Heart right ventricle (tissue), 16 donors: Measurements from ENCODE around the gene NYAP1. TPM values are rescaled to one million over a fixed set of nuclear protein-coding genes. Genes with fewer than 3 reads are reported as not detected.
"Not testable (repeated sequence)": the region's sequence is repeated elsewhere in the genome, so short reads cannot be mapped to it uniquely, and the experiment has no call there.

Experiments
- ATAC-seq, 8 donors: fragments of 200-7000 bp; cut with Tn5 transposase; one replicate each; pipeline ENCODE4 v1.9.1; 2020; ENCODE audit warnings: mild to moderate bottlenecking in 8 of 8, moderate library complexity in 8 of 8, moderate number of reproducible peaks in 1 of 8
- DNase-seq, 2 donors: peaks; one replicate each; pipeline ENCODE4 v3.0.0-alpha.2; 2020
- H3K27ac ChIP-seq, 10 donors: fragments of 200-600 bp; sonication (generic) in 2 of 10; one replicate each; pipeline versions ENCODE4 v1.5.0 to v1.8.0; 2020 to 2022; ENCODE audit warnings: mild to moderate bottlenecking in 3 of 10
- H3K27me3 ChIP-seq, 7 donors: fragments of 200-600 bp; one replicate each; pipeline ENCODE4 v1.8.0; 2021 to 2022; ENCODE audit warnings: mild to moderate bottlenecking in 2 of 7
- H3K36me3 ChIP-seq, 9 donors: fragments of 200-600 bp; sonication (generic) in 1 of 9; one replicate each; pipeline versions ENCODE4 v1.5.0 to v1.8.0; 2020 to 2022; ENCODE audit warnings: mild to moderate bottlenecking in 2 of 9
- H3K4me1 ChIP-seq, 9 donors: fragments of 200-600 bp; sonication (generic) in 1 of 9; one replicate each; pipeline versions ENCODE4 v1.5.0 to v1.8.0; 2020 to 2022; ENCODE audit warnings: mild to moderate bottlenecking in 4 of 9
- H3K4me3 ChIP-seq, 10 donors: fragments of 200-600 bp; sonication (generic) in 2 of 10; one replicate each; pipeline versions ENCODE4 v1.5.0 to v1.8.0; 2020 to 2022; ENCODE audit warnings: mild to moderate bottlenecking in 7 of 10, moderate library complexity in 2 of 10
- H3K9me3 ChIP-seq, 11 donors: fragments of 200-600 bp in 10 of 11; sonication (generic) in 2 of 11; one replicate each; pipeline versions ENCODE4 v1.5.0 to v1.8.0; 2013 to 2022; ENCODE audit warnings: mild to moderate bottlenecking in 2 of 11, control low read depth in 1 of 11, moderate library complexity in 1 of 11
- WGBS, 2 donors: extraction: QIAGEN DNeasy Blood & Tissue Kit; methylation state at CpG; one replicate each; pipeline ENCODE4 v1.1.7; 2013; ENCODE audit warnings: inconsistent platforms in 1 of 2; 5-methylcytosine and 5-hydroxymethylcytosine counted together
- intact Hi-C, 10 donors: fragments of 100-400 bp; cut with DNase I; formaldehyde crosslinking; loops; one replicate each; pipeline versions ENCODE4 v1.11.1 to v1.14.2; 2022
- polyA plus RNA-seq, 2 donors: library from polyadenylated mRNA; stranded (reverse); fragments of 200-250 nt; gene quantifications; one replicate each; pipeline ENCODE4 v1.2.3, GENCODE V29; 2013
- total RNA-seq, 10 donors: library from RNA; stranded (reverse); fragmentation: NEBNext Ultra II Directional in 3 of 10; extraction: Animal tissue kit (Norgen Biotek cat#: 25700) in 3 of 10; gene quantifications; one replicate each; pipeline versions ENCODE4 v1.2.1 to v1.2.4, GENCODE V29; 2021 to 2023
- TF ChIP-seq, protein P1 (sequence below), 9 donors: fragments of 200-600 bp; sonication (generic) in 2 of 9; IDR thresholded peaks; one replicate each; pipeline versions ENCODE4 v1.5.0 to v1.8.0; 2021 to 2022; ENCODE audit warnings: antibody characterized with exemption in 9 of 9, mild to moderate bottlenecking in 5 of 9, moderate library complexity in 1 of 9
- donor health status: Arrhythmogenic right ventricular cardiomyopathy.
- donor health status: ischemic (EF 13 %, LVEDD 7.1; RV severe dilation, severe dysfunction).
- donor health status: healthy with polysubstance abuse.
- donor health status: DM: no; HTN: yes; CAD: no.
- donor health status: DM: no; HTN: no; CAD: no.
- donor health status: ischemic (EF 25% LVEDD 6.9; RV normal size, moderate dysfunction).
- donor health status: ischemic (EF 25% LVEDD 5.7; RV mildly dilated, moderate dysfunction).
- donor health status: healthy.
- donor health status: DM: yes; HTN: yes; CAD: no.
- donor health status: Ischemic cardiomyopathy.
- donor health status: ischemic (EF 35%, LVEDD 5.7; RV mildly dilated, moderate dysfunction).
- donor health status: nonischemic (EF 11% LVEDD 7.7; RV severe dilation, severe dysfunction).
- donor health status: DM: yes; HTN: yes; CAD: no.
- donor health status: PGD.
- donor health status: ischemic (EF 29% LVEDD 5.4; RV normal size, mild dysfunction).
- donor health status: nonischemic (EF 23%, LVEDD 6.1; RV moderate dilation, normal function).

The NYAP1 gene
- total and polyA plus RNA-seq, 12 donors = 0.10 to 0.86 (median 0.35) TPM

DNA sequence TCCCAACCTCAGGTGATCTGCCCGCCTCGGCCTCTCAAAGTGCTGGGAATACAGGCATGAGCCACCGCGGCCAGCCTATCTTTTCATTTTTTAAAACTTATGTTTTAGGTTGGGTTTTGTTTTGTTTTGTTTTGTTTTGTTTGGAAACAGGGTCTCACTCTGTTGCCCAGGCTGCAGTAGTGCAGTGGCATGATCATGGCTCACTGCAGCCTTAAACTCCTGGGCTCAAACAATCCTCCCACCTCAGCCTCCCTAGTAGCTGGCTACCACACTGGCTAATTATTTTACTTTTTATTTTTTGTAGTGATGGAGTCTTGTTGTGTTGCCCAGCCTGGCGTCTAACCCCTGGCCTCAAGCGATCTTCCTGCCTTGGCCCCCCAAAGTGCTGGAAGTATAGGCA is 35.9 kb downstream of the NYAP1 start:
- ATAC-seq = no peak
- Histone ChIP-seq H3K27me3 (no peaks in the 10 kb centered on the region), H3K36me3 (no peaks in the 10 kb centered on the region), H3K9me3 (no peaks in the 10 kb centered on the region), H3K27ac (no peak overlapping the region), H3K4me3 (no peak overlapping the region), H3K4me1 (peaks cover 0 to 22% (median 0%) of the 10 kb centered on the region in 9 donors)
- intact Hi-C loops = no loop called here
- TF ChIP-seq, protein P1, sequence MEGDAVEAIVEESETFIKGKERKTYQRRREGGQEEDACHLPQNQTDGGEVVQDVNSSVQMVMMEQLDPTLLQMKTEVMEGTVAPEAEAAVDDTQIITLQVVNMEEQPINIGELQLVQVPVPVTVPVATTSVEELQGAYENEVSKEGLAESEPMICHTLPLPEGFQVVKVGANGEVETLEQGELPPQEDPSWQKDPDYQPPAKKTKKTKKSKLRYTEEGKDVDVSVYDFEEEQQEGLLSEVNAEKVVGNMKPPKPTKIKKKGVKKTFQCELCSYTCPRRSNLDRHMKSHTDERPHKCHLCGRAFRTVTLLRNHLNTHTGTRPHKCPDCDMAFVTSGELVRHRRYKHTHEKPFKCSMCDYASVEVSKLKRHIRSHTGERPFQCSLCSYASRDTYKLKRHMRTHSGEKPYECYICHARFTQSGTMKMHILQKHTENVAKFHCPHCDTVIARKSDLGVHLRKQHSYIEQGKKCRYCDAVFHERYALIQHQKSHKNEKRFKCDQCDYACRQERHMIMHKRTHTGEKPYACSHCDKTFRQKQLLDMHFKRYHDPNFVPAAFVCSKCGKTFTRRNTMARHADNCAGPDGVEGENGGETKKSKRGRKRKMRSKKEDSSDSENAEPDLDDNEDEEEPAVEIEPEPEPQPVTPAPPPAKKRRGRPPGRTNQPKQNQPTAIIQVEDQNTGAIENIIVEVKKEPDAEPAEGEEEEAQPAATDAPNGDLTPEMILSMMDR (IDR thresholded peaks at IDR 0.05) = no peak
- no peak for DNase-seq
- 91 to 92% methylated on average over 6 of the region's 6 CpGs for WGBS, 2 donors

GRCh38 chr7:100520138-100520537 is 36.4 kb downstream of the NYAP1 start:
- H3K9me3 ChIP-seq = no peaks in the 10 kb centered on the region
- no peaks in the 10 kb centered on the region for H3K36me3 ChIP-seq
- no peak overlapping the region for H3K27ac ChIP-seq
- no peaks in the 10 kb centered on the region for H3K27me3 ChIP-seq
- DNase-seq (no peak), ATAC-seq (no peak)
- intact Hi-C loops = no loop called here
- TF ChIP-seq, protein P1 (IDR thresholded peaks at IDR 0.05) = no peak
- WGBS, 2 donors = 15 to 30% methylated on average over 1 of the region's 1 CpG
- peaks cover 0 to 18% (median 0%) of the 10 kb centered on the region in 9 donors for H3K4me1 ChIP-seq
- no peak overlapping the region for H3K4me3 ChIP-seq

- 93% methylated on average over 2 of the region's 2 CpGs for WGBS, 2 donors
Measured at GRCh38 chr7:100521076-100521475, 37.3 kb downstream of the NYAP1 start.

DNA sequence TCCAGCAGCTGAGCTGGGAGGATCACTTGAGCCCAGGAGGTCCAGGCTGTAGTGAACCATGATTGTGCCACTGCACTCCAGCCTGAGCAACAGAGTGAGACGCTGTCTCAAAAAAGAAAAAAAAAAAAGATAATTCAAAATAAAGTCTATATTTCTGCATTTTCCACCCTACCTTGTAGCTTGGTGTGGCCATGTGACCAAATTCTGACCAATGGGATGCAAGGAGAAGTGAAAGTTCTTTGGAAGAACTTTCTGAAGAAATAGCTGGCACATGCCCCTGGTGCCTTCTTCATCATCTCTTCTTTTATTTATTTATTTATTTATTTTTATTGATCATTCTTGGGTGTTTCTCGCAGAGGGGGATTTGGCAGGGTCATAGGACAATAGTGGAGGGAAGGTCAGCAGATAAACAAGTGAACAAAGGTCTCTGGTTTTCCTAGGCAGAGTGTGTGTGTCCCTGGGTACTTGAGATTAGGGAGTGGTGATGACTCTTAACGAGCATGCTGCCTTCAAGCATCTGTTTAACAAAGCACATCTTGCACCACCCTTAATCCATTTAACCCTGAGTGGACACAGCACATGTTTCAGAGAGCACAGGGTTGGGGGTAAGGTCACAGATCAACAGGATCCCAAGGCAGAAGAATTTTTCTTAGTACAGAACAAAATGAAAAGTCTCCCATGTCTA is 38.3 kb downstream of the NYAP1 start:
- H3K27me3 ChIP-seq, H3K27ac ChIP-seq, H3K4me3 ChIP-seq, H3K9me3 ChIP-seq, DNase-seq, H3K4me1 ChIP-seq, ATAC-seq, intact Hi-C loops, H3K36me3 ChIP-seq: not testable (repeated sequence)
- 79 to 81% methylated on average over 2 of the region's 3 CpGs for WGBS, 2 donors

More at GRCh38 chr7:100521076-100521475, 37.3 kb downstream of the NYAP1 start:
- ATAC-seq = no peak
- H3K36me3 ChIP-seq = no peaks in the 10 kb centered on the region
- H3K27ac ChIP-seq = no peak overlapping the region
- peaks cover 0 to 9% (median 0%) of the 10 kb centered on the region in 9 donors for H3K4me1 ChIP-seq
- intact Hi-C loops = no loop called here
- H3K4me3 ChIP-seq = no peak overlapping the region
- TF ChIP-seq, protein P1 (IDR thresholded peaks at IDR 0.05) = no peak
- no peaks in the 10 kb centered on the region for H3K9me3 ChIP-seq
- DNase-seq = no peak
- H3K27me3 ChIP-seq = no peaks in the 10 kb centered on the region

- H3K4me3 ChIP-seq, H3K27me3 ChIP-seq, H3K27ac ChIP-seq, DNase-seq, ATAC-seq, H3K36me3 ChIP-seq, H3K4me1 ChIP-seq, intact Hi-C loops, H3K9me3 ChIP-seq: not testable (repeated sequence)
- WGBS, 2 donors = 95 to 96% methylated on average over 9 to 28 of the region's 34 CpGs
Measured at GRCh38 chr7:100523192-100523591, 39.5 kb downstream of the NYAP1 start.

GRCh38 chr7:100528108-100528866 is 44.6 kb downstream of the NYAP1 start:
- H3K9me3 ChIP-seq, H3K4me1 ChIP-seq, H3K27ac ChIP-seq, intact Hi-C loops, H3K27me3 ChIP-seq, ATAC-seq, DNase-seq, H3K4me3 ChIP-seq, H3K36me3 ChIP-seq: not testable (repeated sequence)
- 82 to 85% methylated on average over 12 of the region's 12 CpGs for WGBS, 2 donors
